ENCODE data around the gene CELSR2. TPM values are rescaled to one million over a fixed set of nuclear protein-coding genes. Genes with fewer than 3 reads are reported as not detected.
A peak's percentile ranks its signal among the peaks of the same experiment; 100 is the strongest.

The CELSR2 gene
- total and polyA plus RNA-seq, 2 experiments from 2014 or later: 11.2 to 35.1 TPM

DNA sequence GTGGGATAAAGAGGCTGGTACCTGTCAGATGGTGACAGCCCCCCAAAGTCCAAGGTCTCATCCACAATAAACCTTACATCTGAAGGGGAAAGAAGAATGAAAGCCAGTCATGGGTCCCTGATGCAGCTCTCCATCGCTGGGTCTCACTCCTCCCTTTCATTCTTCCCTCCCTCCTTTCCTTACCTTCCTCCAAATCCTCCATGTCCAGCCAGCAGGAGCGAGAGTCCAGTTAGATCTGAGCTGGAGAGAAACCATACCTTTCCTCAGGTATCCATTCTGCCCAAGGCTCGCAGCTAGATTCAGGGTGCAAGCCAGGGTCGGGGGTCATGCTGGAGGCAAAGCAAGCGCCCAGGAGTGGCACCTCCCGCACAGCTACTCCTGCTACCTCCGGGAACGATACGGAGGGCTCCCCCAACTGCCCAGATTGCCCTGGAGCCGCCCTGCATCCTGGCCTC, 33.2 kb downstream of the CELSR2 start (continued):
- TF ChIP-seq, protein P1, sequence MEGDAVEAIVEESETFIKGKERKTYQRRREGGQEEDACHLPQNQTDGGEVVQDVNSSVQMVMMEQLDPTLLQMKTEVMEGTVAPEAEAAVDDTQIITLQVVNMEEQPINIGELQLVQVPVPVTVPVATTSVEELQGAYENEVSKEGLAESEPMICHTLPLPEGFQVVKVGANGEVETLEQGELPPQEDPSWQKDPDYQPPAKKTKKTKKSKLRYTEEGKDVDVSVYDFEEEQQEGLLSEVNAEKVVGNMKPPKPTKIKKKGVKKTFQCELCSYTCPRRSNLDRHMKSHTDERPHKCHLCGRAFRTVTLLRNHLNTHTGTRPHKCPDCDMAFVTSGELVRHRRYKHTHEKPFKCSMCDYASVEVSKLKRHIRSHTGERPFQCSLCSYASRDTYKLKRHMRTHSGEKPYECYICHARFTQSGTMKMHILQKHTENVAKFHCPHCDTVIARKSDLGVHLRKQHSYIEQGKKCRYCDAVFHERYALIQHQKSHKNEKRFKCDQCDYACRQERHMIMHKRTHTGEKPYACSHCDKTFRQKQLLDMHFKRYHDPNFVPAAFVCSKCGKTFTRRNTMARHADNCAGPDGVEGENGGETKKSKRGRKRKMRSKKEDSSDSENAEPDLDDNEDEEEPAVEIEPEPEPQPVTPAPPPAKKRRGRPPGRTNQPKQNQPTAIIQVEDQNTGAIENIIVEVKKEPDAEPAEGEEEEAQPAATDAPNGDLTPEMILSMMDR (conservative IDR thresholded peaks at IDR 0.05; ENCODE audit: low read depth in 2 of 2): peak in 1 of 2 experiments; percentile 16; a peak in 1 of 4 replicates
- TF ChIP-seq JUNB (IDR thresholded peaks at IDR 0.05; ENCODE audit: unreplicated experiment) (no peak), STAT1 (IDR thresholded peaks at IDR 0.05; ENCODE audit: unreplicated experiment) (no peak)

GRCh38 chr1:109282952-109283747, 33.8 kb downstream of the CELSR2 start, which contains the start of gene PSRC1:
PSRC1 (minus strand) TSS chr1:109283145.
- ATAC-seq (peak; percentile 92), DNase-seq (ENCODE audit: low spot score) (peak; percentile 99)
- H3K4me1 ChIP-seq (ENCODE audit: insufficient read depth): peaks cover 29% of the 10 kb centered on the region
- peaks cover 15% of the 10 kb centered on the region for H4K20me1 ChIP-seq (replicated peaks; ENCODE audit: insufficient read depth)
- peaks cover 26% of the 10 kb centered on the region for H3K79me2 ChIP-seq (replicated peaks; ENCODE audit: insufficient read depth)
- no peak for TF ChIP-seq NANOG (IDR thresholded peaks at IDR 0.05; ENCODE audit: borderline replicate concordance)
- TF ChIP-seq, protein P1 (conservative IDR thresholded peaks at IDR 0.05; ENCODE audit: low read depth in 2 of 2): peak in 1 of 2 experiments; percentile 18; a peak in 1 of 4 replicates
- no peak for TF ChIP-seq JUNB (IDR thresholded peaks at IDR 0.05; ENCODE audit: unreplicated experiment)
- TF ChIP-seq, protein P2, sequence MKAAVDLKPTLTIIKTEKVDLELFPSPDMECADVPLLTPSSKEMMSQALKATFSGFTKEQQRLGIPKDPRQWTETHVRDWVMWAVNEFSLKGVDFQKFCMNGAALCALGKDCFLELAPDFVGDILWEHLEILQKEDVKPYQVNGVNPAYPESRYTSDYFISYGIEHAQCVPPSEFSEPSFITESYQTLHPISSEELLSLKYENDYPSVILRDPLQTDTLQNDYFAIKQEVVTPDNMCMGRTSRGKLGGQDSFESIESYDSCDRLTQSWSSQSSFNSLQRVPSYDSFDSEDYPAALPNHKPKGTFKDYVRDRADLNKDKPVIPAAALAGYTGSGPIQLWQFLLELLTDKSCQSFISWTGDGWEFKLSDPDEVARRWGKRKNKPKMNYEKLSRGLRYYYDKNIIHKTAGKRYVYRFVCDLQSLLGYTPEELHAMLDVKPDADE (IDR thresholded peaks at IDR 0.05): peak; percentile 69; the same call in 1 of the 2 replicates
- TF ChIP-seq POLR2AphosphoS5 (IDR thresholded peaks at IDR 0.05; ENCODE audit: low read depth): peak; percentile 98
- no peak for TF ChIP-seq EZH2phosphoT487 (IDR thresholded peaks at IDR 0.05; ENCODE audit: unreplicated experiment)
- peak within 1 kb of the TSS; percentile 99 for H3K27ac ChIP-seq (ENCODE audit: low read depth)
- peak within 1 kb of the TSS; percentile 99 for H3K4me3 Mint-ChIP-seq
- H3K27me3 Mint-ChIP-seq (ENCODE audit: insufficient read depth, low read depth, poor library complexity): peaks cover 16% of the 10 kb centered on the region
- H3K27me3 ChIP-seq (ENCODE audit: insufficient read depth): no peaks in the 10 kb centered on the region
- H3K36me3 Mint-ChIP-seq (ENCODE audit: low read depth): peaks cover 32% of the 10 kb centered on the region
- H2AFZ ChIP-seq: peak within 1 kb of the TSS; percentile 95
- peaks cover 32% of the 10 kb centered on the region for H3K4me1 Mint-ChIP-seq
- peaks cover 18% of the 10 kb centered on the region for H3F3A ChIP-seq (replicated peaks; ENCODE audit: low read depth)
- peak within 1 kb of the TSS; percentile 99 for H3K4me2 ChIP-seq
- H3K36me3 ChIP-seq (ENCODE audit: insufficient read depth): peaks cover 12% of the 10 kb centered on the region; the same call in 1 of the 2 replicates
- no peaks in the 10 kb centered on the region for H3K9me3 Mint-ChIP-seq
- H3K9me2 ChIP-seq (ENCODE audit: insufficient read depth): no peaks in the 10 kb centered on the region
- H3K4me3 ChIP-seq: peak within 1 kb of the TSS; percentile 98
- H3K27ac Mint-ChIP-seq: peak within 1 kb of the TSS; percentile 96
